ENCODE measurements around the gene PGAM1.
A peak's percentile ranks its signal among the peaks of the same experiment; 100 is the strongest.

The PGAM1 gene

GRCh38 chr10:97444212-97444611, 18.2 kb downstream of the PGAM1 start:
- no peak overlapping the region for H3K4me3 ChIP-seq (ENCODE audit: low read depth in 1 of 2, low read length in 2 of 2)
- H3K4me1 ChIP-seq (ENCODE audit: control insufficient read depth in 1 of 2, insufficient read depth in 2 of 2, low read length in 2 of 2), result peaks cover 6 to 27% of the 10 kb centered on the region in 2 donors
- no peaks in the 10 kb centered on the region for H3K9me3 ChIP-seq (ENCODE audit: control insufficient read depth in 1 of 2, low read length in 2 of 2)
- no peak overlapping the region for H3K27ac ChIP-seq (ENCODE audit: low read length)
- no peaks in the 10 kb centered on the region for H3K27me3 ChIP-seq (ENCODE audit: low read depth, low read length)
- peaks cover 0 to 15% of the 10 kb centered on the region in 2 donors for H3K36me3 ChIP-seq (ENCODE audit: control insufficient read depth in 1 of 2, insufficient read depth in 2 of 2, low read length in 2 of 2)

DNA sequence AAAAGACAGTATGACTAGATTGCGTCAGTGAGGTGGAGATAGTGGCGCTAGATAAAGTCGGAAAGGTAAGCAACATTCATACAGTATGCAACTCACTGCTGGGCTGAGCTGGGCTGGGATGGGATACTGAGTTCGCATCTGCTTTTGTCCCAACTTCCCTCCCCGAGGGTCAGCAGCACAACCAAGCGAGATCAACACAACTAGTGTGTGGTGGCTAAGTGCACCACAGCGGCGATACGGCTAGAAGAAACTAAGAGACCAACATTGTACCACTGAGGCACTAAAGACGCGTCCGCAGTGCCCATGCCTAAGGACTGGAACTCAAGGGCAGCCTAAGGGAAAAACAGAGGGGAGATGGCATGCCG, 19.3 kb downstream of the PGAM1 start:
- peak overlapping the region; percentile 73 for H3K27ac ChIP-seq (ENCODE audit: low read length)

GRCh38 chr10:97445722-97446639, 20.0 kb downstream of the PGAM1 start, which contains the start of the genes EXOSC1 and ZDHHC16:
Gene EXOSC1, minus strand, starts transcription at chr10:97446006. Its CDS starts 21 bp downstream, at chr10:97445985.
Gene ZDHHC16, plus strand, starts transcription at chr10:97446175. Its CDS starts 5,501 bp downstream, at chr10:97451676.
- peaks cover 6 to 27% of the 10 kb centered on the region in 2 donors for H3K4me1 ChIP-seq (ENCODE audit: control insufficient read depth in 1 of 2, insufficient read depth in 2 of 2, low read length in 2 of 2)
- H3K9me3 ChIP-seq (ENCODE audit: control insufficient read depth in 1 of 2, low read length in 2 of 2), result no peaks in the 10 kb centered on the region
- H3K27me3 ChIP-seq (ENCODE audit: low read depth, low read length), result no peaks in the 10 kb centered on the region
- peak within 1 kb of the TSS; percentile 82 to 100 for H3K4me3 ChIP-seq (ENCODE audit: low read depth in 1 of 2, low read length in 2 of 2)
- H3K36me3 ChIP-seq (ENCODE audit: control insufficient read depth in 1 of 2, insufficient read depth in 2 of 2, low read length in 2 of 2), result peaks cover 0 to 3% of the 10 kb centered on the region in 2 donors
- peak within 1 kb of the TSS; percentile 73 for H3K27ac ChIP-seq (ENCODE audit: low read length)

More for the DNA sequence above, 19.3 kb downstream of the PGAM1 start:
- Histone ChIP-seq H3K9me3 (ENCODE audit: control insufficient read depth in 1 of 2, low read length in 2 of 2) (no peaks in the 10 kb centered on the region), H3K36me3 (ENCODE audit: control insufficient read depth in 1 of 2, insufficient read depth in 2 of 2, low read length in 2 of 2) (peaks cover 0 to 9% of the 10 kb centered on the region in 2 donors), H3K4me3 (ENCODE audit: low read depth in 1 of 2, low read length in 2 of 2) (peak overlapping the region; percentile 82 to 100), H3K4me1 (ENCODE audit: control insufficient read depth in 1 of 2, insufficient read depth in 2 of 2, low read length in 2 of 2) (peaks cover 6 to 27% of the 10 kb centered on the region in 2 donors), H3K27me3 (ENCODE audit: low read depth, low read length) (no peaks in the 10 kb centered on the region)

DNA sequence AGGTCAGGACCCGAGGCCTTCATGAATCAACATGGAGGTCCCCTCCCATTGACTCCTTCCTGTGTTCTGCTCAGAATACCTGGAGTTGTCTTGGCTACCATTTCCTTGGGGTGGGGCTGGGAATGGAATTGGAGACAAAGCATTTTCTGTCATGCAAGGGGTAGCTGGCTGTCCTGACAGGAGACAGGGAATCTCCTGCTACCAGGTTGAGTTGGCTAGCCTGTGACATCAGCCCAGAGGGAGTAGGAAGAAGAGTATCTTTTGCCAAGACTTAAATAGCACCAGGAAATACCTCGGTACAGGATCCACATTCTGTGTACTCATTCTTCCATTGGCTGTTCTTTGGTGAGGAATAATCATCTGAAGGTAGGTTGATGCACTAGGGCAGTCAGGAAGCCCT, 24.8 kb downstream of the PGAM1 start:
- no peak overlapping the region for H3K4me3 ChIP-seq (ENCODE audit: low read depth in 1 of 2, low read length in 2 of 2)
- peaks cover 16 to 23% of the 10 kb centered on the region in 2 donors for H3K36me3 ChIP-seq (ENCODE audit: control insufficient read depth in 1 of 2, insufficient read depth in 2 of 2, low read length in 2 of 2)
- H3K4me1 ChIP-seq (ENCODE audit: control insufficient read depth in 1 of 2, insufficient read depth in 2 of 2, low read length in 2 of 2), result peaks cover 0 to 24% of the 10 kb centered on the region in 2 donors
- H3K27me3 ChIP-seq (ENCODE audit: low read depth, low read length), result no peaks in the 10 kb centered on the region
- H3K27ac ChIP-seq (ENCODE audit: low read length), result no peak overlapping the region
- no peaks in the 10 kb centered on the region for H3K9me3 ChIP-seq (ENCODE audit: control insufficient read depth in 1 of 2, low read length in 2 of 2)

DNA sequence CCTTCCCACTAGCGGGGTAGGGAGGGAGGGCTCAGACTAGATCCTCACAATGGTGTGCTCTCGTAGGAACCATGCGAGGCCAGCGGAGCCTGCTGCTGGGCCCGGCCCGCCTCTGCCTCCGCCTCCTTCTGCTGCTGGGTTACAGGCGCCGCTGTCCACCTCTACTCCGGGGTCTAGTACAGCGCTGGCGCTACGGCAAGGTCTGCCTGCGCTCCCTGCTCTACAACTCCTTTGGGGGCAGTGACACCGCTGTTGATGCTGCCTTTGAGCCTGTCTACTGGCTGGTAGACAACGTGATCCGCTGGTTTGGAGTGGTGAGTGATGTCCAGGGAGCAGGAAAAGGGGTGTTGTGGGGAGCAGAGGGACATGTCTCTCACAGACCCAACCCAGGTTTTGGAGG, 25.6 kb downstream of the PGAM1 start:
- Histone ChIP-seq H3K36me3 (ENCODE audit: control insufficient read depth in 1 of 2, insufficient read depth in 2 of 2, low read length in 2 of 2) (peaks cover 20 to 31% of the 10 kb centered on the region in 2 donors), H3K4me3 (ENCODE audit: low read depth in 1 of 2, low read length in 2 of 2) (no peak overlapping the region), H3K27me3 (ENCODE audit: low read depth, low read length) (no peaks in the 10 kb centered on the region), H3K27ac (ENCODE audit: low read length) (no peak overlapping the region), H3K4me1 (ENCODE audit: control insufficient read depth in 1 of 2, insufficient read depth in 2 of 2, low read length in 2 of 2) (peaks cover 0 to 23% of the 10 kb centered on the region in 2 donors), H3K9me3 (ENCODE audit: control insufficient read depth in 1 of 2, low read length in 2 of 2) (no peaks in the 10 kb centered on the region)

- H3K36me3 ChIP-seq (ENCODE audit: control insufficient read depth in 1 of 2, insufficient read depth in 2 of 2, low read length in 2 of 2), result peaks cover 26 to 38% of the 10 kb centered on the region in 2 donors
Measured at GRCh38 chr10:97452352-97452751, 26.4 kb downstream of the PGAM1 start.

DNA sequence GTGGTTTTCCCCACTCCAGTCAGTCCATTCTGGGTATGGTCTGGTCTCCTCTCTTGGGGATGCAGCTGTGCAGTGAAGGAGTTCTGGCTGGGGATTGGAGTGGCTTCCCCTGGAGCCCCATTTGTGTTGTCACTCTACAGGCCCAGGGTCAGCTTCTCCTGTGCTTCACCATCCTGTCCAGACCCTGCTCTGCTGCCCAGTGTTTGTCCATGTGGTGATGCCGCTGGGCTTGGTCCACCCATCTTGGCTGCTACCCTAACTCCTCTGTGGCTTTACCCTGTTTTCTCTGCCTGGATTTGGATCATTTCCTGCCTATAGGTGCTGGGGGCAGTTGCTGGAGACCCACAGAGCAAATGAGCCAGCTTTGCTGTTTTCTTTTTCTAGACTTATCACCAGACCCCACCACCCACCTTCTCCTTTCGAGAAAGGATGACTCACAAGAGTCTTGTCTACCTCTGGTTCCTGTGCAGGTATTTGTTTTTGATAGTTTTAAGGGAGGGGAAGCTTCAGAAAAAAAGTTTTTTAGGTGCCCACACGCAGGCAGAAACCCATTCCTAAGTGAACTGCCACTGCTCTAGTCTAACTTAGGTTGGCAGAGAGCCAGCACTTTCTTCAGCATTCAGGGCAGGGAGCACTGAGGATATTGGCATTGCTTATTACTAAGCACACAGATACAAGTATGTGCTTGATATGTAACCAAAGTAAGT, 28.5 kb downstream of the PGAM1 start:
- H3K4me3 ChIP-seq (ENCODE audit: low read depth in 1 of 2, low read length in 2 of 2), result no peak overlapping the region
- H3K9me3 ChIP-seq (ENCODE audit: control insufficient read depth in 1 of 2, low read length in 2 of 2), result no peaks in the 10 kb centered on the region
- H3K27ac ChIP-seq (ENCODE audit: low read length), result no peak overlapping the region
- H3K36me3 ChIP-seq (ENCODE audit: control insufficient read depth in 1 of 2, insufficient read depth in 2 of 2, low read length in 2 of 2), result peaks cover 41 to 53% of the 10 kb centered on the region in 2 donors
- peaks cover 0 to 8% of the 10 kb centered on the region in 2 donors for H3K4me1 ChIP-seq (ENCODE audit: control insufficient read depth in 1 of 2, insufficient read depth in 2 of 2, low read length in 2 of 2)
- no peaks in the 10 kb centered on the region for H3K27me3 ChIP-seq (ENCODE audit: low read depth, low read length)

More at GRCh38 chr10:97452352-97452751, 26.4 kb downstream of the PGAM1 start:
- Histone ChIP-seq H3K4me3 (ENCODE audit: low read depth in 1 of 2, low read length in 2 of 2) (no peak overlapping the region), H3K4me1 (ENCODE audit: control insufficient read depth in 1 of 2, insufficient read depth in 2 of 2, low read length in 2 of 2) (peaks cover 0 to 16% of the 10 kb centered on the region in 2 donors), H3K9me3 (ENCODE audit: control insufficient read depth in 1 of 2, low read length in 2 of 2) (no peaks in the 10 kb centered on the region), H3K27ac (ENCODE audit: low read length) (no peak overlapping the region), H3K27me3 (ENCODE audit: low read depth, low read length) (no peaks in the 10 kb centered on the region)

DNA sequence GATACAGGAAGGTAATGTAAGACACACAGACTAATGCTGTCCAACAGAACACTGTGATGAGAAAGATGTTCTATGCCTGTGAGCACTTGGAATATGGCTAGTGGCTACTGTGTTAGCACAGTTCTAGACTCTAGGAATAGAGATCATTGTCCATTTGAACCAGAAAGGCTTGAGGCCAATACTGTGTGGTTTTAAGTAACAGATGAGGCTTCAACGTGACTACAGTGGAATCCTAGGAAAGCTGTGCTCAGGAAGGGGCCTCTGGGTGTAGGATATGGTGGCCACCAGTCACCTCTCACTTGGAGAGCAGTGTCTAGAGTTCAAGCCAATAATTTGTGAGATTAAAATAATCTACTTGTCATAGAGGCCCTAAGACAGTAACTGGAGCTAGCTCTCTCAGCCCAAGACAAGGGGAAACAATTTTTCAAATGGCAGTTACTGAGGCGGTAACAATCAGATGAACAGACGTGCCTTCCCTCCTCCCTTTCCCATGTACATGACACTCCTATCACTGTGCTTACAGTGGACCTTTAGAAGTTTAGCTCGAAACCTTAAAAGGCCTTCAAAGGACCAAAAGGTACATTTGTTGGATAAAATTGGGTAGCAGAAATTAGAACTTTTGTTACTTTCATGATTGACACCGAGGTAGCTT, 30.2 kb downstream of the PGAM1 start:
- peaks cover 0 to 8% of the 10 kb centered on the region in 2 donors for H3K4me1 ChIP-seq (ENCODE audit: control insufficient read depth in 1 of 2, insufficient read depth in 2 of 2, low read length in 2 of 2)
- H3K36me3 ChIP-seq (ENCODE audit: control insufficient read depth in 1 of 2, insufficient read depth in 2 of 2, low read length in 2 of 2), result peaks cover 55 to 70% of the 10 kb centered on the region in 2 donors
- H3K27ac ChIP-seq (ENCODE audit: low read length), result no peak overlapping the region
- H3K9me3 ChIP-seq (ENCODE audit: control insufficient read depth in 1 of 2, low read length in 2 of 2), result no peaks in the 10 kb centered on the region
- H3K27me3 ChIP-seq (ENCODE audit: low read depth, low read length), result no peaks in the 10 kb centered on the region
- no peak overlapping the region for H3K4me3 ChIP-seq (ENCODE audit: low read depth in 1 of 2, low read length in 2 of 2)

DNA sequence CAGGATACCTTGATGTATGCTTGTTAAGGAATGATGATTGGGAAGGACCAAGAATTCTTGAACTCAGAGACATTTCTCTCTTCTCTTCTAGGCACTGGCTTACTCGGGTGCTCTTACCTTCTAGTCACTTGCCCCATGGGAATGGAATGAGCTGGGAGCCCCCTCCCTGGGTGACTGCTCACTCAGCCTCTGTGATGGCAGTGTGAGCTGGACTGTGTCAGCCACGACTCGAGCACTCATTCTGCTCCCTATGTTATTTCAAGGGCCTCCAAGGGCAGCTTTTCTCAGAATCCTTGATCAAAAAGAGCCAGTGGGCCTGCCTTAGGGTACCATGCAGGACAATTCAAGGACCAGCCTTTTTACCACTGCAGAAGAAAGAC, 30.7 kb downstream of the PGAM1 start:
- H3K4me3 ChIP-seq (ENCODE audit: low read depth in 1 of 2, low read length in 2 of 2), result no peak overlapping the region
- no peaks in the 10 kb centered on the region for H3K9me3 ChIP-seq (ENCODE audit: control insufficient read depth in 1 of 2, low read length in 2 of 2)
- H3K27me3 ChIP-seq (ENCODE audit: low read depth, low read length), result no peaks in the 10 kb centered on the region
- peaks cover 0 to 8% of the 10 kb centered on the region in 2 donors for H3K4me1 ChIP-seq (ENCODE audit: control insufficient read depth in 1 of 2, insufficient read depth in 2 of 2, low read length in 2 of 2)
- peaks cover 60 to 75% of the 10 kb centered on the region in 2 donors for H3K36me3 ChIP-seq (ENCODE audit: control insufficient read depth in 1 of 2, insufficient read depth in 2 of 2, low read length in 2 of 2)
- H3K27ac ChIP-seq (ENCODE audit: low read length), result no peak overlapping the region

GRCh38 chr10:97459111-97459510, 33.1 kb downstream of the PGAM1 start:
- no peak overlapping the region for H3K4me3 ChIP-seq (ENCODE audit: low read depth in 1 of 2, low read length in 2 of 2)
- H3K27me3 ChIP-seq (ENCODE audit: low read depth, low read length), result no peaks in the 10 kb centered on the region
- no peaks in the 10 kb centered on the region for H3K9me3 ChIP-seq (ENCODE audit: control insufficient read depth in 1 of 2, low read length in 2 of 2)
- no peak overlapping the region for H3K27ac ChIP-seq (ENCODE audit: low read length)
- peaks cover 66 to 81% of the 10 kb centered on the region in 2 donors for H3K36me3 ChIP-seq (ENCODE audit: control insufficient read depth in 1 of 2, insufficient read depth in 2 of 2, low read length in 2 of 2)
- peaks cover 0 to 8% of the 10 kb centered on the region in 2 donors for H3K4me1 ChIP-seq (ENCODE audit: control insufficient read depth in 1 of 2, insufficient read depth in 2 of 2, low read length in 2 of 2)

GRCh38 chr10:97459933-97460332, 33.9 kb downstream of the PGAM1 start:
- H3K36me3 ChIP-seq (ENCODE audit: control insufficient read depth in 1 of 2, insufficient read depth in 2 of 2, low read length in 2 of 2), result peaks cover 71 to 85% of the 10 kb centered on the region in 2 donors
- no peak overlapping the region for H3K27ac ChIP-seq (ENCODE audit: low read length)
- H3K4me3 ChIP-seq (ENCODE audit: low read depth in 1 of 2, low read length in 2 of 2), result no peak overlapping the region
- no peaks in the 10 kb centered on the region for H3K27me3 ChIP-seq (ENCODE audit: low read depth, low read length)
- peaks cover 0 to 2% of the 10 kb centered on the region in 2 donors for H3K4me1 ChIP-seq (ENCODE audit: control insufficient read depth in 1 of 2, insufficient read depth in 2 of 2, low read length in 2 of 2)
- H3K9me3 ChIP-seq (ENCODE audit: control insufficient read depth in 1 of 2, low read length in 2 of 2), result no peaks in the 10 kb centered on the region
